Endodermal cell (in vitro differentiated cells): ENCODE results near the gene IFI6. TPM values are rescaled to one million over a fixed set of nuclear protein-coding genes. Genes with fewer than 3 reads are reported as not detected.

Experiments
- DNase-seq: peaks from one replicate; pipeline ENCODE4 v3.0.0-alpha.2; 2017
- H3K27ac ChIP-seq: 2 replicates; pipeline ENCODE4 v1.5.1; 2013; ENCODE audit warnings: mild to moderate bottlenecking, low read depth, low read length, moderate library complexity
- H3K27me3 ChIP-seq: 2 replicates; pipeline ENCODE4 v1.6.1; 2013; ENCODE audit warnings: mild to moderate bottlenecking, low read length, moderate library complexity; ENCODE audit not compliant: insufficient read depth, control insufficient read depth, poor library complexity, severe bottlenecking
- H3K36me3 ChIP-seq: 2 replicates; pipeline ENCODE4 v1.7.0; 2013; ENCODE audit warnings: mild to moderate bottlenecking, low read length, moderate library complexity; ENCODE audit not compliant: control insufficient read depth, insufficient read depth
- H3K4me1 ChIP-seq: one replicate; pipeline ENCODE4 v1.7.0; 2013; ENCODE audit warnings: low read length; ENCODE audit not compliant: control insufficient read depth, insufficient read depth
- H3K4me3 ChIP-seq: 2 replicates; pipeline ENCODE4 v1.5.1; 2013; ENCODE audit warnings: mild to moderate bottlenecking, low read length, moderate library complexity
- H3K9ac ChIP-seq: 2 replicates; pipeline ENCODE4 v1.6.1; 2013; ENCODE audit warnings: mild to moderate bottlenecking, low read length, moderate library complexity; ENCODE audit not compliant: poor library complexity, severe bottlenecking; ENCODE audit errors: extremely low read depth
- H3K9me3 ChIP-seq: 2 replicates; pipeline ENCODE4 v1.6.1; 2013; ENCODE audit warnings: mild to moderate bottlenecking, low read length, moderate library complexity; ENCODE audit not compliant: control insufficient read depth
- H3K27ac Mint-ChIP-seq: 2 replicates; pipeline ENCODE4 v1.8.0; 2020; ENCODE audit warnings: mixed read lengths
- H3K27me3 Mint-ChIP-seq: 2 replicates; pipeline ENCODE4 v1.8.0; 2021; ENCODE audit warnings: mild to moderate bottlenecking, mixed read lengths; ENCODE audit not compliant: insufficient read depth
- H3K36me3 Mint-ChIP-seq: 2 replicates; pipeline ENCODE4 v1.8.0; 2020; ENCODE audit warnings: low read depth, mixed read lengths
- H3K4me1 Mint-ChIP-seq: 2 replicates; pipeline ENCODE4 v1.8.0; 2020; ENCODE audit warnings: mixed read lengths
- H3K4me3 Mint-ChIP-seq: 2 replicates; pipeline ENCODE4 v1.8.0; 2020; ENCODE audit warnings: mild to moderate bottlenecking, moderate library complexity, mixed read lengths
- H3K9me3 Mint-ChIP-seq: 2 replicates; pipeline ENCODE4 v1.8.0; 2020; ENCODE audit warnings: mild to moderate bottlenecking, mixed read lengths
- CTCF ChIP-seq: fragments of 200-600 bp; sonication (generic); conservative IDR thresholded peaks from 2 replicates; pipeline ENCODE4 v1.5.0; 2021; ENCODE audit warnings: antibody characterized with exemption, mild to moderate bottlenecking
- WGBS, 2 experiments: methylation state at CpG; one replicate each; pipeline versions ENCODE4 v1.1.5 to v1.1.7; 2013; ENCODE audit warnings: missing lambda C conversion rate in 2 of 2, mixed read lengths in 1 of 2; ENCODE audit not compliant: insufficient coverage in 1 of 2, insufficient read length in 1 of 2; 5-methylcytosine and 5-hydroxymethylcytosine counted together
- total RNA-seq, 2 donors: library from RNA; stranded (reverse); fragmentation: NEBNext Ultra II Directional in 1 of 2; extraction: Animal tissue kit (Norgen Biotek cat#: 25700) in 1 of 2; gene quantifications; 2 replicates in 1 of 2; 3 replicates in 1 of 2; pipeline ENCODE4 v1.2.1, GENCODE V29; 2021

The IFI6 gene
- total RNA-seq, 2 donors from 2014 or later, result 0.71 to 1.1 TPM

- H3K27ac Mint-ChIP-seq, result no peak overlapping the region
- TF ChIP-seq CTCF, result no peak
- peaks cover 11% of the 10 kb centered on the region for H3K27me3 Mint-ChIP-seq
- no peak overlapping the region for H3K9ac ChIP-seq
- no peak overlapping the region for H3K4me3 ChIP-seq
- no peaks in the 10 kb centered on the region for H3K9me3 Mint-ChIP-seq
- H3K9me3 ChIP-seq, result no peaks in the 10 kb centered on the region
- DNase-seq, result no peak
- no peak overlapping the region for H3K4me3 Mint-ChIP-seq
- peaks cover 8% of the 10 kb centered on the region for H3K4me1 Mint-ChIP-seq
- no peaks in the 10 kb centered on the region for H3K36me3 ChIP-seq
- peaks cover 4% of the 10 kb centered on the region for H3K27me3 ChIP-seq
- no peak overlapping the region for H3K27ac ChIP-seq
- H3K4me1 ChIP-seq, result no peaks in the 10 kb centered on the region
- H3K36me3 Mint-ChIP-seq, result no peaks in the 10 kb centered on the region
- 90 to 92% methylated on average over 9 to 14 of the region's 14 CpGs for WGBS, 2 experiments
These were observed 53.5 kb downstream of the IFI6 start for GRCh38 chr1:27618341-27619082.

GRCh38 chr1:27617420-27617819, 54.6 kb downstream of the IFI6 start:
- Mint-ChIP-seq H3K27me3 (peaks cover 11% of the 10 kb centered on the region), H3K9me3 (no peaks in the 10 kb centered on the region), H3K4me3 (no peak overlapping the region), H3K36me3 (no peaks in the 10 kb centered on the region), H3K27ac (no peak overlapping the region), H3K4me1 (peaks cover 8% of the 10 kb centered on the region)
- no peak for DNase-seq
- no peak overlapping the region for H3K9ac ChIP-seq
- no peak overlapping the region for H3K4me3 ChIP-seq
- H3K27ac ChIP-seq, result no peak overlapping the region
- no peaks in the 10 kb centered on the region for H3K9me3 ChIP-seq
- 92 to 100% methylated on average over 2 of the region's 2 CpGs for WGBS, 2 experiments
- no peak for TF ChIP-seq CTCF
- H3K36me3 ChIP-seq, result no peaks in the 10 kb centered on the region
- H3K27me3 ChIP-seq, result peaks cover 4% of the 10 kb centered on the region
- no peaks in the 10 kb centered on the region for H3K4me1 ChIP-seq

GRCh38 chr1:27616441-27616840, 55.6 kb downstream of the IFI6 start:
- H3K36me3 ChIP-seq, result no peaks in the 10 kb centered on the region
- Mint-ChIP-seq H3K27ac (no peak overlapping the region), H3K36me3 (no peaks in the 10 kb centered on the region), H3K4me1 (peaks cover 8% of the 10 kb centered on the region), H3K4me3 (no peak overlapping the region), H3K27me3 (peaks cover 11% of the 10 kb centered on the region), H3K9me3 (no peaks in the 10 kb centered on the region)
- H3K9ac ChIP-seq, result no peak overlapping the region
- H3K4me3 ChIP-seq, result no peak overlapping the region
- no peaks in the 10 kb centered on the region for H3K4me1 ChIP-seq
- no peak overlapping the region for H3K27ac ChIP-seq
- peaks cover 4% of the 10 kb centered on the region for H3K27me3 ChIP-seq
- DNase-seq, result no peak
- no peaks in the 10 kb centered on the region for H3K9me3 ChIP-seq
- TF ChIP-seq CTCF, result peak; percentile 66
- 89 to 100% methylated on average over 2 of the region's 2 CpGs for WGBS, 2 experiments

Other genes with a start within 250 kb of the IFI6 start
- gene WASF2, start 182.0 kb downstream of the IFI6 start, total RNA-seq, result 10 to 100 TPM; 90.0 to 98.8 TPM
- 10 to 100 TPM; 39.3 to 41.2 TPM for gene AHDC1, start 68.0 kb downstream of the IFI6 start, total RNA-seq
- not detected for gene FGR, start 37.0 kb downstream of the IFI6 start, total RNA-seq
- 10 to 100 TPM; 13.0 to 14.7 TPM for gene FAM76A, start 53.8 kb upstream of the IFI6 start, total RNA-seq
- 10 to 100 TPM; 19.5 to 23.3 TPM for gene STX12, start 101.0 kb upstream of the IFI6 start, total RNA-seq
- 10 to 100 TPM; 45.0 to 48.1 TPM for gene PPP1R8, start 158.6 kb upstream of the IFI6 start, total RNA-seq
- 1 to 10 TPM; 8.5 to 8.8 TPM for gene THEMIS2, start 200.4 kb upstream of the IFI6 start, total RNA-seq
- gene RPA2, start 242.4 kb upstream of the IFI6 start, total RNA-seq, result 10 to 100 TPM; 43.5 to 60.0 TPM